ENCODE data around the gene TUFT1.

- TF ChIP-seq CTCF (IDR thresholded peaks at IDR 0.05), result no peak
- TF ChIP-seq POLR2AphosphoS5 (IDR thresholded peaks at IDR 0.05), result no peak
- TF ChIP-seq POLR2A (IDR thresholded peaks at IDR 0.05), result no peak
These were observed 39.5 kb downstream of the TUFT1 start for GRCh38 chr1:151579436-151580225.
